ENCODE results near the gene KCNMB3.

GRCh38 chr3:179299316-179299715 is 48.4 kb upstream of the KCNMB3 start:
- TF ChIP-seq CTCF (conservative IDR thresholded peaks at IDR 0.05; ENCODE audit: low read length), result no peak
- no peak for TF ChIP-seq EZH2phosphoT487 (IDR thresholded peaks at IDR 0.05; ENCODE audit: borderline replicate concordance, low read depth, low read length)
